ENCODE results near the gene ZNF598. TPM values are rescaled to one million over a fixed set of nuclear protein-coding genes. Genes with fewer than 3 reads are reported as not detected.

Gene ZNF598
- total RNA-seq, 6 donors from 2014 or later = 20.1 to 62.8 (median 41.7) TPM

DNA sequence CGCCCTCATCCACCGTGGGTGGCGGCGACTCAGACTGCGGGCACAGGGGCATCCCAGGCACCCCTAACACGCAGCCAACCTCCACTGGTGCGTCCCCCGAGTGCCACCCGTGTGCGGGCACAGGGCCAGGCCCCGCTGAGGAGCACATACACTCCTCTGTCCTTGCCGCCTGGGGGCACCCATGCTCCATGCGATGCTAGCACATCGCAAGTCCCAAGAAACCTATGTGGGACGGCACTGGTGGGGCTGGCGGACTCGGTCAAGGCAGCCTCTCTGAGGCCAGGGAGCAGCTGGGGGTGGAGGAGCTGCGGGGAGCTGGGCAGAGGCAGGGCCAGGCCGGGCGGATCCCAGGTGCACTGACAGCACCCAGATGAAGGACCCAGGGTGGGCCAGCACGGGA lies 4.0 kb downstream of the ZNF598 start:
- 63 to 64% methylated on average over 10 to 14 of the region's 21 CpGs for WGBS, 2 donors
- H3K27ac ChIP-seq = peak overlapping the region in 1 of 4 donors; percentile 49
- DNase-seq (no peak), ATAC-seq (ENCODE audit: low FRiP score in 2 of 2) (no peak)
- no peak for TF ChIP-seq EP300 (IDR thresholded peaks at IDR 0.05)
- TF ChIP-seq, protein P1, sequence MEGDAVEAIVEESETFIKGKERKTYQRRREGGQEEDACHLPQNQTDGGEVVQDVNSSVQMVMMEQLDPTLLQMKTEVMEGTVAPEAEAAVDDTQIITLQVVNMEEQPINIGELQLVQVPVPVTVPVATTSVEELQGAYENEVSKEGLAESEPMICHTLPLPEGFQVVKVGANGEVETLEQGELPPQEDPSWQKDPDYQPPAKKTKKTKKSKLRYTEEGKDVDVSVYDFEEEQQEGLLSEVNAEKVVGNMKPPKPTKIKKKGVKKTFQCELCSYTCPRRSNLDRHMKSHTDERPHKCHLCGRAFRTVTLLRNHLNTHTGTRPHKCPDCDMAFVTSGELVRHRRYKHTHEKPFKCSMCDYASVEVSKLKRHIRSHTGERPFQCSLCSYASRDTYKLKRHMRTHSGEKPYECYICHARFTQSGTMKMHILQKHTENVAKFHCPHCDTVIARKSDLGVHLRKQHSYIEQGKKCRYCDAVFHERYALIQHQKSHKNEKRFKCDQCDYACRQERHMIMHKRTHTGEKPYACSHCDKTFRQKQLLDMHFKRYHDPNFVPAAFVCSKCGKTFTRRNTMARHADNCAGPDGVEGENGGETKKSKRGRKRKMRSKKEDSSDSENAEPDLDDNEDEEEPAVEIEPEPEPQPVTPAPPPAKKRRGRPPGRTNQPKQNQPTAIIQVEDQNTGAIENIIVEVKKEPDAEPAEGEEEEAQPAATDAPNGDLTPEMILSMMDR (IDR thresholded peaks at IDR 0.05) = peak in 2 of 6 experiments; percentile 23 to 49
- H3K4me1 ChIP-seq = peaks cover 54 to 67% (median 59%) of the 10 kb centered on the region in 4 donors
- no peaks in the 10 kb centered on the region for H3K9me3 ChIP-seq
- H3K36me3 ChIP-seq = peaks cover 17 to 29% (median 27%) of the 10 kb centered on the region in 4 donors
- H3K27me3 ChIP-seq = no peaks in the 10 kb centered on the region
- H3K4me3 ChIP-seq = no peak overlapping the region

DNA sequence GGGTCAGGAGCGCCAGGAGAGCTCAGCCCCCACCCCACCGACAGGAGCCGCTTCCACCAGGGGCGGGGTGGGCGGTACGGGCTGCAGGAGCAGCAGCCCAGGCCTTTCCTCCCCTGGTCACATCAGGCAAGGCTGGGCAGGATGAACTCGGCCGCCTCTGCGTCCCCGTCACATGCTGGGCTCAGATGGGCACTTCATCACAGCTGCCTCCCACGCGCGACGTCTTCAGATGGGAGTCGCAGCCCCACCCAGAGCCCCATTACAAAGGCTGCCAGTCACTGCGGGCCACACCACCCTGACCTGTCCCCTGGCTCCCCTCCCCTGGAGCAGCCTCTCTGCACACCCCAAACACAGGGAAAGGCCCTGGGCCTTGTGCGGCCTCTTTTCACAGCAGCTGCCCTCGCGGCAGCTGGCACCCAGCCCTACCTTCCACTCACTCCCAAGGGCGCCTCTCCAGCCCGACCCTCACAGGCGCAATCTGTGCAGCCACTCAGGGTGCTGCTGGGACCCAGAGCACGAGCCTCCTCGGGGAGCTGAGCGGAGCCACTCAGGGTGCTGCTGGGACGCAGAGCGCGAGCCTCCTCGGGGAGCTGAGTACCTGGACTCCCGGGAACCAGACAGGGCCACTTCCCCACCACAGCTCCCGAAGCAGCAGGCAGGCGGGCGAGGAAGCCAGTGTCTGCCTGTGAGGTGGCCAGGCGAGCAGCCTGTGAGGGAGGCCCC lies 4.7 kb downstream of the ZNF598 start:
- no peak overlapping the region for H3K4me3 ChIP-seq
- WGBS, 2 donors = 69 to 80% methylated on average over 13 to 31 of the region's 34 CpGs
- H3K27me3 ChIP-seq = no peaks in the 10 kb centered on the region
- H3K27ac ChIP-seq = peak overlapping the region in 1 of 4 donors; percentile 49
- ATAC-seq (ENCODE audit: low FRiP score in 2 of 2) (no peak), DNase-seq (peak in 1 of 2 donors; percentile 75)
- peaks cover 48 to 60% (median 52%) of the 10 kb centered on the region in 4 donors for H3K4me1 ChIP-seq
- peaks cover 17 to 36% (median 32%) of the 10 kb centered on the region in 4 donors for H3K36me3 ChIP-seq
- no peaks in the 10 kb centered on the region for H3K9me3 ChIP-seq
- TF ChIP-seq POLR2A (IDR thresholded peaks at IDR 0.05) (no peak), POLR2AphosphoS5 (IDR thresholded peaks at IDR 0.05) (no peak), EP300 (IDR thresholded peaks at IDR 0.05) (no peak)
- TF ChIP-seq, protein P1 (IDR thresholded peaks at IDR 0.05) = no peak

DNA sequence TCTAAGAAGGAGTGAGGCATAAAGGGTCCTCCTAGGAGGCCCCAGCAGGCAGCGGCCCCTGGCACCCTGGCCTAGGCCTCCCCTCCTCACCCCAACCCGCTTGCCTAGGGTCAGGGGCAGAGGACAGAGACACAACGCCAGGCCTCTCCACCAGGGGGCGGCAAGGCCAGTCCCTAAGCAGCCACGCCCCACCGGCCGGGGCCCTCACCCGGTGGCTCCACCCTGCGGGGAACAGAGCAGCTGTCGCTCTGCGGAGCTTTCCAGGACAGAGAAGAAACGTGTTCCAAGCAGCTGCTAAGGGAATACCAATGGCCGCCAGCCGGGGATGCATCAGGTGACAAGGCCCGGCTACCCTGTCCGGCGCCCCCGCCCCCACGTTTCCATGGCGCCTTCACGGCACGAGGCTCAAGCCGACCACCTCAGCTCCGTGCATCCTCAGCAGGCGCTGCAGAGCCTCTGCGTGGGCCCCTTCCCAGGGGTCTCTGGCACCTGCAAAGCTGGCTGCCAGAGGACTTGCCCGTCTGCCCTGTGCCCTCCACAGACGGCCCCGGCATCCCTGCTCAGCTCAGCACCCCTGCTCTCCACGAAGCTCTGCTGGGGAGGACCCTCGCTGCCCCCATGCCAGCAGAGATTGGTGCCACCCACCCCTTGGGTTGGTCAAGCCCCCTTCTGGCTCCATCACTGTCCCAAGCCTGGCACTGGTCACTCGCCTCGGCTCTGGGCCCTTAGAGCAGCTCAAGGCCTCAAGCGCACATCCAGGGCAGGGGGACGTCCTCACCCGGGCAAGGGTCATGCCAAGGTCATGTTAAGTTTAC lies 5.6 kb downstream of the ZNF598 start:
- H3K27me3 ChIP-seq = no peaks in the 10 kb centered on the region
- peaks cover 24 to 45% (median 41%) of the 10 kb centered on the region in 4 donors for H3K36me3 ChIP-seq
- no peak overlapping the region for H3K4me3 ChIP-seq
- no peaks in the 10 kb centered on the region for H3K9me3 ChIP-seq
- 4 to 76% methylated on average over 5 to 10 of the region's 36 CpGs for WGBS, 2 donors
- peak overlapping the region in 1 of 4 donors; percentile 2 for H3K27ac ChIP-seq
- H3K4me1 ChIP-seq = peaks cover 47 to 58% (median 52%) of the 10 kb centered on the region in 4 donors
- peak; percentile 92 to 96 for DNase-seq
- TF ChIP-seq EP300 (IDR thresholded peaks at IDR 0.05) (no peak), POLR2AphosphoS5 (IDR thresholded peaks at IDR 0.05) (no peak), POLR2A (IDR thresholded peaks at IDR 0.05) (no peak)
- TF ChIP-seq, protein P1 (IDR thresholded peaks at IDR 0.05) = peak; percentile 92 to 97 (median 96)
- ATAC-seq (ENCODE audit: low FRiP score in 2 of 2) = peak; percentile 88 to 89

DNA sequence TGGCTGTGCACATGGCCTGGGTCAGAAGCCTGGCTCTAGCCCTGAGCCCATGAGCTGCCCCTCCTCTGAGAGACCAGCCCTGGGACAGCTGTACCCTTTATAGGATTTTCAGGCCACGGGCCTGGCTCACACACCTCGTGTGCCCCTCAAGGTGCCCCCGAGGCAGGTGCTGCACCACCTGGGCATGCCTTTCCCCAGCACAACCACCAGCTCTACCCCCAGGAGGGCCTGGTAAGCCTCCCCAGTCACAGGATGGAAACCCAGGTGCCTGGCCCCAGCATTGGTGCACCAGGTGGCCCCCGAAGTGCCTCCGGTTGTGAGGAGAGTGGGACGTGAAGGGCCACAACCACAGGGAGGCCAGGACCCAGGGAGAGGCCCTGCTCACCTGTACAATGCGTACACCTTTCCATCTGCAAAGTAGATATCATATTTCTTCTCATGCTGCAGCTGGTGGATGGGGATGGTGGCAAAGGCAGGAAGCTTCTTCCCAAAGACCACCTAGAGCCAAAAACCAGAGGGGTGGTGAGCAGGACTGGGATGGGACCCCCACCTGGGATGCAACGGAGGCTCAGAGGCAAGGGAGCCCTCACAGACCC lies 6.3 kb downstream of the ZNF598 start:
- ATAC-seq (ENCODE audit: low FRiP score in 2 of 2) = no peak
- DNase-seq = no peak
- peaks cover 26 to 52% (median 48%) of the 10 kb centered on the region in 4 donors for H3K36me3 ChIP-seq
- 80 to 94% methylated on average over 2 to 8 of the region's 8 CpGs for WGBS, 2 donors
- TF ChIP-seq POLR2A (IDR thresholded peaks at IDR 0.05) (no peak), POLR2AphosphoS5 (IDR thresholded peaks at IDR 0.05) (no peak), EP300 (IDR thresholded peaks at IDR 0.05) (no peak)
- TF ChIP-seq, protein P1 (IDR thresholded peaks at IDR 0.05) = no peak
- H3K27me3 ChIP-seq = no peaks in the 10 kb centered on the region
- no peak overlapping the region for H3K27ac ChIP-seq
- H3K9me3 ChIP-seq = no peaks in the 10 kb centered on the region
- H3K4me3 ChIP-seq = no peak overlapping the region
- peaks cover 40 to 51% (median 46%) of the 10 kb centered on the region in 4 donors for H3K4me1 ChIP-seq

All from upper lobe of left lung (tissue), 6 donors.